Endodermal cell (in vitro differentiated cells): ENCODE measurements around the gene SENP2. TPM values are rescaled to one million over a fixed set of nuclear protein-coding genes. Genes with fewer than 3 reads are reported as not detected.

Source experiments
- DNase-seq: peaks from one replicate; pipeline ENCODE4 v3.0.0-alpha.2; 2017
- H3K27ac ChIP-seq: 2 replicates; pipeline ENCODE4 v1.5.1; 2013; ENCODE audit warnings: mild to moderate bottlenecking, low read depth, low read length, moderate library complexity
- H3K27me3 ChIP-seq: 2 replicates; pipeline ENCODE4 v1.6.1; 2013; ENCODE audit warnings: mild to moderate bottlenecking, low read length, moderate library complexity; ENCODE audit not compliant: insufficient read depth, control insufficient read depth, poor library complexity, severe bottlenecking
- H3K36me3 ChIP-seq: 2 replicates; pipeline ENCODE4 v1.7.0; 2013; ENCODE audit warnings: mild to moderate bottlenecking, low read length, moderate library complexity; ENCODE audit not compliant: control insufficient read depth, insufficient read depth
- H3K4me1 ChIP-seq: one replicate; pipeline ENCODE4 v1.7.0; 2013; ENCODE audit warnings: low read length; ENCODE audit not compliant: control insufficient read depth, insufficient read depth
- H3K4me3 ChIP-seq: 2 replicates; pipeline ENCODE4 v1.5.1; 2013; ENCODE audit warnings: mild to moderate bottlenecking, low read length, moderate library complexity
- H3K9ac ChIP-seq: 2 replicates; pipeline ENCODE4 v1.6.1; 2013; ENCODE audit warnings: mild to moderate bottlenecking, low read length, moderate library complexity; ENCODE audit not compliant: poor library complexity, severe bottlenecking; ENCODE audit errors: extremely low read depth
- H3K9me3 ChIP-seq: 2 replicates; pipeline ENCODE4 v1.6.1; 2013; ENCODE audit warnings: mild to moderate bottlenecking, low read length, moderate library complexity; ENCODE audit not compliant: control insufficient read depth
- H3K27ac Mint-ChIP-seq: 2 replicates; pipeline ENCODE4 v1.8.0; 2020; ENCODE audit warnings: mixed read lengths
- H3K27me3 Mint-ChIP-seq: 2 replicates; pipeline ENCODE4 v1.8.0; 2021; ENCODE audit warnings: mild to moderate bottlenecking, mixed read lengths; ENCODE audit not compliant: insufficient read depth
- H3K36me3 Mint-ChIP-seq: 2 replicates; pipeline ENCODE4 v1.8.0; 2020; ENCODE audit warnings: low read depth, mixed read lengths
- H3K4me1 Mint-ChIP-seq: 2 replicates; pipeline ENCODE4 v1.8.0; 2020; ENCODE audit warnings: mixed read lengths
- H3K4me3 Mint-ChIP-seq: 2 replicates; pipeline ENCODE4 v1.8.0; 2020; ENCODE audit warnings: mild to moderate bottlenecking, moderate library complexity, mixed read lengths
- H3K9me3 Mint-ChIP-seq: 2 replicates; pipeline ENCODE4 v1.8.0; 2020; ENCODE audit warnings: mild to moderate bottlenecking, mixed read lengths
- CTCF ChIP-seq: fragments of 200-600 bp; sonication (generic); conservative IDR thresholded peaks from 2 replicates; pipeline ENCODE4 v1.5.0; 2021; ENCODE audit warnings: antibody characterized with exemption, mild to moderate bottlenecking
- WGBS, 2 experiments: methylation state at CpG; one replicate each; pipeline versions ENCODE4 v1.1.5 to v1.1.7; 2013; ENCODE audit warnings: missing lambda C conversion rate in 2 of 2, mixed read lengths in 1 of 2; ENCODE audit not compliant: insufficient coverage in 1 of 2, insufficient read length in 1 of 2; 5-methylcytosine and 5-hydroxymethylcytosine counted together
- total RNA-seq, 2 donors: library from RNA; stranded (reverse); fragmentation: NEBNext Ultra II Directional in 1 of 2; extraction: Animal tissue kit (Norgen Biotek cat#: 25700) in 1 of 2; gene quantifications; 2 replicates in 1 of 2; 3 replicates in 1 of 2; pipeline ENCODE4 v1.2.1, GENCODE V29; 2021

SENP2 gene
- total RNA-seq, 2 donors from 2014 or later = 44.6 to 46.4 TPM

GRCh38 chr3:185583925-185584324, 2.2 kb upstream of the SENP2 start:
- Mint-ChIP-seq H3K27me3 (no peaks in the 10 kb centered on the region), H3K36me3 (no peaks in the 10 kb centered on the region), H3K4me1 (peaks cover 26% of the 10 kb centered on the region), H3K27ac (no peak overlapping the region), H3K9me3 (no peaks in the 10 kb centered on the region), H3K4me3 (peak overlapping the region; percentile 68)
- no peaks in the 10 kb centered on the region for H3K9me3 ChIP-seq
- no peaks in the 10 kb centered on the region for H3K4me1 ChIP-seq
- no peak overlapping the region for H3K4me3 ChIP-seq
- no peaks in the 10 kb centered on the region for H3K36me3 ChIP-seq
- no peak for TF ChIP-seq CTCF
- 77% methylated on average over 5 to 6 of the region's 6 CpGs for WGBS, 2 experiments
- DNase-seq = peak; percentile 61
- H3K27me3 ChIP-seq = no peaks in the 10 kb centered on the region
- no peak overlapping the region for H3K27ac ChIP-seq
- H3K9ac ChIP-seq = no peak overlapping the region

- Mint-ChIP-seq H3K27me3 (no peaks in the 10 kb centered on the region), H3K4me3 (peak overlapping the region; percentile 90), H3K27ac (peak overlapping the region; percentile 99), H3K4me1 (peaks cover 28% of the 10 kb centered on the region), H3K9me3 (no peaks in the 10 kb centered on the region), H3K36me3 (no peaks in the 10 kb centered on the region)
- Histone ChIP-seq H3K9me3 (no peaks in the 10 kb centered on the region), H3K36me3 (no peaks in the 10 kb centered on the region), H3K4me3 (no peak overlapping the region), H3K27me3 (no peaks in the 10 kb centered on the region), H3K4me1 (no peaks in the 10 kb centered on the region), H3K27ac (no peak overlapping the region), H3K9ac (no peak overlapping the region)
- no peak for TF ChIP-seq CTCF
- DNase-seq = no peak
- 89 to 90% methylated on average over 4 of the region's 4 CpGs for WGBS, 2 experiments
These were observed 1.4 kb upstream of the SENP2 start for GRCh38 chr3:185584686-185585085.

DNA sequence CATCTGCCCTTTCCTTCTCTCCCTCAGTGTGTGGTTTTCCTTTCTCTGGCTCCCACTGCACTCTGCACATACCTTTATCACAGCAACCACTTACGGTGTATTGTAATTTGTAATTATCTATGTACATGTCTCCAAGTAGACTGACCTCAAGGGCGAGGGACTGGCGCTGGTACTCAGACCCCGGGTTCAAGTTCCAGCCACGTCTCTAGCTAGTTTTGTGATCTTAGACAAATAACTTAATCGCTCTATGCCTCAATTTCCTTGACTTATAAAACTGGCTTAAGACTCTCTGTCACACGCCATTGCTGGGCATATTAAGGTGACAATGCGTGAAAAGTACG, 607 bp upstream of the SENP2 start:
- H3K9me3 Mint-ChIP-seq = no peaks in the 10 kb centered on the region
- peak overlapping the region; percentile 99 for H3K27ac Mint-ChIP-seq
- Histone ChIP-seq H3K9ac (peak overlapping the region; percentile 94), H3K36me3 (no peaks in the 10 kb centered on the region), H3K4me1 (no peaks in the 10 kb centered on the region), H3K9me3 (no peaks in the 10 kb centered on the region), H3K27ac (peak overlapping the region; percentile 45), H3K27me3 (no peaks in the 10 kb centered on the region), H3K4me3 (peak overlapping the region; percentile 98)
- WGBS, 2 experiments = 63 to 70% methylated on average over 8 of the region's 9 CpGs
- peak overlapping the region; percentile 90 for H3K4me3 Mint-ChIP-seq
- no peak for DNase-seq
- H3K36me3 Mint-ChIP-seq = no peaks in the 10 kb centered on the region
- TF ChIP-seq CTCF = no peak
- no peaks in the 10 kb centered on the region for H3K27me3 Mint-ChIP-seq
- peaks cover 28% of the 10 kb centered on the region for H3K4me1 Mint-ChIP-seq
